ENCODE measurements around the gene CTDNEP1. TPM values are rescaled to one million over a fixed set of nuclear protein-coding genes. Genes with fewer than 3 reads are reported as not detected.

Gene CTDNEP1
- total and polyA plus RNA-seq, 7 donors, result 171 to 332 (median 217) TPM

DNA sequence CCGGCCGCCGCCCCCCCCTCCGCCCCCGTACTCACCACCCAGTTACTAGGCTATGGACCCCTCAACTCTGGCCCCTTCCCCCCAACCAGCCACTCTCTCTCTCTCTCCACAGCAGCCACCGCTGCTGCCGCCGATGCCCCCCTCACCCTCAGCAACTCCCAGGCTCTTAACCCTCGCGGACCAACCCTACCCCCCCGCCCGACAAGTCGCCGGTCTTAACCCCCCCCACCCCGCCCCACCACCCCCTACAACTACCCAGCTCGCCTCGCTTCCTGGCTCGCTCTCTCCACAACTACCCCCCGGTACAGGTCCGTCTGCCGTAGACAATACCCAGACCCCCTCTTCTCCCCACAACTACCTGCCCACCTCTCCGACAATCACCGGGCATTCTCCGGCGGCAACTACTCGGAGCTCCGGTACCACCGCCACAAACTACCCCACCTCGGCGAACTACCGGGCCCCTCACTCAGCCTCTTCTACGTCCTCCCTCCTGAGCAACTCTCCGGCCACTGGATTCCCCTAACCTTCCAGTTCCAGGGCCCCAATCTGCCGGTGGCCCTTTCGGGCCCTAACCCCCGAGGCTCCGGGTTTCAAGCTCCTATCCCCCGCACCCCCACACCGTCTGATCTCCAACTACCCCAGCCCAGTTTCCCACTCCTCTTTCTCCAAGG lies 13.0 kb downstream of the CTDNEP1 start:
- WGBS, 3 donors, result 0 to 1% (median 1%) methylated on average over 32 to 37 of the region's 39 CpGs
- no peaks in the 10 kb centered on the region for H3K27me3 ChIP-seq (ENCODE audit: insufficient read depth in 3 of 3, low read length in 2 of 3)
- intact Hi-C loops (cut with DNase I), result loop anchor here in 1 of 2 donors (10.0 kb wide), 1 partner anchor 346 kb away; the partner anchor contains the start of gene MPDU1
- peak overlapping the region; percentile 96 for H3K4me3 ChIP-seq
- ATAC-seq (no peak), DNase-seq (peak in 1 of 2 donors; percentile 61)
- TF ChIP-seq, protein P1, sequence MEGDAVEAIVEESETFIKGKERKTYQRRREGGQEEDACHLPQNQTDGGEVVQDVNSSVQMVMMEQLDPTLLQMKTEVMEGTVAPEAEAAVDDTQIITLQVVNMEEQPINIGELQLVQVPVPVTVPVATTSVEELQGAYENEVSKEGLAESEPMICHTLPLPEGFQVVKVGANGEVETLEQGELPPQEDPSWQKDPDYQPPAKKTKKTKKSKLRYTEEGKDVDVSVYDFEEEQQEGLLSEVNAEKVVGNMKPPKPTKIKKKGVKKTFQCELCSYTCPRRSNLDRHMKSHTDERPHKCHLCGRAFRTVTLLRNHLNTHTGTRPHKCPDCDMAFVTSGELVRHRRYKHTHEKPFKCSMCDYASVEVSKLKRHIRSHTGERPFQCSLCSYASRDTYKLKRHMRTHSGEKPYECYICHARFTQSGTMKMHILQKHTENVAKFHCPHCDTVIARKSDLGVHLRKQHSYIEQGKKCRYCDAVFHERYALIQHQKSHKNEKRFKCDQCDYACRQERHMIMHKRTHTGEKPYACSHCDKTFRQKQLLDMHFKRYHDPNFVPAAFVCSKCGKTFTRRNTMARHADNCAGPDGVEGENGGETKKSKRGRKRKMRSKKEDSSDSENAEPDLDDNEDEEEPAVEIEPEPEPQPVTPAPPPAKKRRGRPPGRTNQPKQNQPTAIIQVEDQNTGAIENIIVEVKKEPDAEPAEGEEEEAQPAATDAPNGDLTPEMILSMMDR (IDR thresholded peaks at IDR 0.05), result no peak
- no peaks in the 10 kb centered on the region for H3K9me3 ChIP-seq
- H3K36me3 ChIP-seq (ENCODE audit: insufficient read depth in 1 of 2, low read depth in 1 of 2), result peaks cover 7 to 37% of the 10 kb centered on the region in 2 donors
- H3K4me1 ChIP-seq, result peaks cover 32% of the 10 kb centered on the region
- H3K27ac ChIP-seq, result peak overlapping the region; percentile 96

DNA sequence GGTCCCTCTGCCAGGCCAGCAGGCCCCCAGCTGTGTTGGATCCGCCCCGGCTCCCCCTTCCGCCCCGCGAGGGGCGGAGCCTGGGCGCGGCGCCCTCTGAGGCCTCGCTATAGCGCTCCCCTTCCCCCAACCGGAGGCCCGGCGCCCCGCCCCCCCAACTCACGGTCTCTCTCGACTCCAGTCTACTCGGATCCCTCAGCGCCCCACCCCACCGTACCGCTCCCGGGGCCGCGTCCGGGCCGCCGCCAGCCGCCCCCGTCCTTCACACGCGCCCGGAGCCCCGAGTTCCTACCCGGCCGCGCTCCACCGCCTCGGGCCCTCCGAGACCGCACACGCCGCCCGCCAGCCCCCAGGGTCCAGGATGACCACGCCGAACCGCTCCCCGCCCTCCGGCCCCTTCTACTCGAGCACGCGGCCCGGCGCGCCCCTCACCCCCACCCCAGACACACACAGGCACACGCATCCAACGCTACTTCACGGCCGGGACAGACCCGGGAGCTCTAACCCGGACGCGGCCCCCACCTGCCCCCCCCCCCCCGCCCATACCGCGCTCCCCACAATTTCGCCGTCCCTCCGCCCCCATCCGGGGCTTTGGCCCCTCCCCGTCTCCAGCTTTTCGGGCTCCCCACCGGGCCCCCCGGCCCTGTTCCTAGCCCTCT lies 13.6 kb downstream of the CTDNEP1 start:
- Histone ChIP-seq H3K27me3 (ENCODE audit: insufficient read depth in 3 of 3, low read length in 2 of 3) (no peaks in the 10 kb centered on the region), H3K9me3 (no peaks in the 10 kb centered on the region), H3K4me1 (peaks cover 35% of the 10 kb centered on the region), H3K36me3 (ENCODE audit: insufficient read depth in 1 of 2, low read depth in 1 of 2) (peaks cover 7 to 34% of the 10 kb centered on the region in 2 donors), H3K4me3 (peak overlapping the region; percentile 96), H3K27ac (peak overlapping the region; percentile 96)
- 0 to 1% (median 1%) methylated on average over 37 to 69 of the region's 73 CpGs for WGBS, 3 donors
- intact Hi-C loops (cut with DNase I), result loop anchor here in 1 of 2 donors (2.0 to 10.0 kb wide), 2 partner anchors 17 to 347 kb away; partner anchors contain the start of gene MPDU1
- DNase-seq (peak; percentile 86 to 89), ATAC-seq (peak in 3 of 4 donors; percentile 2 to 13 (median 10))
- TF ChIP-seq, protein P1 (IDR thresholded peaks at IDR 0.05), result no peak

DNA sequence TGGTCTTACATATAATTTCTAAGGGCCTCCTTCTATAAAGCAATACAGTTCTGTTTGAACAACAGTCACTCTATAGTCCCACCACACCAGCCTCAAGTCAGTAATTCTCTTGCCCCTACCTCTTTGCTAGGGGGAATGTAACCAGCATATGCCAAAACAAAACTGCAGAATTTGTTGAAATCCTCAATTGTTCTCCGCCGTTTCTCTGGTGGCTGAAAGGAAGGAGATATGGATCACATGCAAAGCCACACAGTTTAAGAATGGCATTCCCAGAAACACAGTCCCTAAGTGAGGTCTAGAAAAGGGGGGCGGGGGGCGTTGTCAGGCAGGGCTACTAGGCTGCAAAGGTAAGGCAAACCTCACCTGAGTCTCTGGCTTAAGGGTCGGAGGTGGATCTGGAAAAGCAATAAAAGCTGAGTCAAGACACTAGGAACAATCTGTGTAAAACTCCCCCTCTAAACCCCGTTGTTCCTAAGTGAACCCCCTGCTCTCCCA lies 14.2 kb downstream of the CTDNEP1 start:
- intact Hi-C loops (cut with DNase I), result loop anchor here in 1 of 2 donors (2.0 to 10.0 kb wide), 2 partner anchors 17 to 347 kb away; partner anchors contain the start of gene MPDU1
- H3K9me3 ChIP-seq, result no peaks in the 10 kb centered on the region
- TF ChIP-seq, protein P1 (IDR thresholded peaks at IDR 0.05), result no peak
- ATAC-seq (no peak), DNase-seq (no peak)
- H3K27me3 ChIP-seq (ENCODE audit: insufficient read depth in 3 of 3, low read length in 2 of 3), result no peaks in the 10 kb centered on the region
- H3K4me1 ChIP-seq, result peaks cover 41% of the 10 kb centered on the region
- 27 to 38% (median 33%) methylated on average over 6 of the region's 6 CpGs for WGBS, 3 donors
- peaks cover 7 to 34% of the 10 kb centered on the region in 2 donors for H3K36me3 ChIP-seq (ENCODE audit: insufficient read depth in 1 of 2, low read depth in 1 of 2)
- peak overlapping the region; percentile 96 for H3K27ac ChIP-seq
- H3K4me3 ChIP-seq, result peak overlapping the region; percentile 96

DNA sequence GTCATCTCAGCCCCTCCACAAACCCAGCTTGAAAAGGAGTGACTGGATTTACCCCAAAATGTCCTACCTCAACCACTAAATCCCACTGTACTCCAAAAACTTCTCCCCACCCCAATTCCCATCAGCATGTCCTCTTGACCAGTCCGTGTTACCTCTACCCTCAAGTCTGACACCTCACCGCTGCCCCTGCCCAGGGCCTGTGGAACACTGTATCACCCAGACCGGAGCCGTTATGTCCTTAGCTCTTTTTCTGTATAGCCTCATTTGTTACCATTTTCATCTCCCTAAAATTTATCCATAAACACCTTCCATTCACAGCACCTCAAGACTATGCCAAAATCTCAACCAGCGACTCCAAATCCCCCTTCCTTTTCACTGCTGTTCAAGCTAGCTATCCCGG lies 14.7 kb downstream of the CTDNEP1 start:
- Histone ChIP-seq H3K4me3 (peak overlapping the region; percentile 96), H3K27me3 (ENCODE audit: insufficient read depth in 3 of 3, low read length in 2 of 3) (no peaks in the 10 kb centered on the region), H3K9me3 (no peaks in the 10 kb centered on the region), H3K27ac (peak overlapping the region; percentile 96), H3K4me1 (peaks cover 46% of the 10 kb centered on the region), H3K36me3 (ENCODE audit: insufficient read depth in 1 of 2, low read depth in 1 of 2) (peaks cover 7 to 34% of the 10 kb centered on the region in 2 donors)
- TF ChIP-seq, protein P1 (IDR thresholded peaks at IDR 0.05), result no peak
- intact Hi-C loops (cut with DNase I), result loop anchor here in 1 of 2 donors (2.0 to 10.0 kb wide), 2 partner anchors 16 to 348 kb away; partner anchors contain the start of gene MPDU1
- ATAC-seq, result no peak
- 78 to 86% (median 83%) methylated on average over 6 of the region's 6 CpGs for WGBS, 3 donors
- DNase-seq, result peak in 1 of 2 donors; percentile 10
